Upper lobe of left lung (tissue), 6 donors: ENCODE data around the gene S100A4. TPM values are rescaled to one million over a fixed set of nuclear protein-coding genes. Genes with fewer than 3 reads are reported as not detected.

Experiments used
- ATAC-seq, 2 donors: fragments of 200-7000 bp; cut with Tn5 transposase; one replicate each; pipeline ENCODE4 v1.9.1; 2022; ENCODE audit warnings: mild to moderate bottlenecking in 2 of 2, moderate library complexity in 2 of 2; ENCODE audit not compliant: low FRiP score in 2 of 2
- DNase-seq, 2 donors: peaks; one replicate each; pipeline ENCODE4 v3.0.0-alpha.2; 2019 to 2020
- H3K27ac ChIP-seq, 4 donors: fragments of 200-600 bp; sonication (generic); one replicate each; pipeline ENCODE4 v1.5.1; 2016 to 2019
- H3K27me3 ChIP-seq, 4 donors: fragments of 200-600 bp; sonication (generic); one replicate each; pipeline ENCODE4 v1.5.1; 2017 to 2019
- H3K36me3 ChIP-seq, 4 donors: fragments of 200-600 bp; sonication (generic); one replicate each; pipeline ENCODE4 v1.5.1; 2016 to 2019
- H3K4me1 ChIP-seq, 4 donors: fragments of 200-600 bp; sonication (generic); one replicate each; pipeline ENCODE4 v1.5.1; 2018 to 2019
- H3K4me3 ChIP-seq, 4 donors: fragments of 200-600 bp; sonication (generic); one replicate each; pipeline ENCODE4 v1.5.1; 2017 to 2019; ENCODE audit warnings: mild to moderate bottlenecking in 2 of 4, moderate library complexity in 1 of 4
- H3K9me3 ChIP-seq, 4 donors: fragments of 200-600 bp; sonication (generic); one replicate each; pipeline ENCODE4 v1.5.1; 2018 to 2019
- EP300 ChIP-seq, 4 donors: sonication (generic); formaldehyde crosslinking; IDR thresholded peaks; one replicate each; pipeline ENCODE4 v1.5.1; 2017; ENCODE audit warnings: antibody characterized with exemption in 4 of 4, control low read depth in 2 of 4
- POLR2A ChIP-seq, 4 donors: fragments of 450-650 bp; IDR thresholded peaks; one replicate each; pipeline ENCODE4 v1.5.1; 2016 to 2017; ENCODE audit warnings: antibody characterized with exemption in 4 of 4, mild to moderate bottlenecking in 2 of 4
- POLR2AphosphoS5 ChIP-seq, 2 donors: sonication (generic); formaldehyde crosslinking; IDR thresholded peaks; one replicate each; pipeline ENCODE4 v1.5.1; 2017; ENCODE audit warnings: antibody characterized with exemption in 2 of 2
- WGBS, 2 donors: methylation state at CpG; one replicate each; pipeline ENCODE4 v1.1.5; 2017 to 2018; 5-methylcytosine and 5-hydroxymethylcytosine counted together
- total RNA-seq, 6 donors: library from RNA; depleted of rRNA in 4 of 6; stranded (reverse); fragments of >200 nt in 4 of 6; gene quantifications; one replicate each; pipeline versions ENCODE4 v1.1.0 to v1.2.1, GENCODE V29; 2016 to 2021
- TF ChIP-seq, protein P1 (sequence below), 6 experiments: fragments of 450-650 bp in 4 of 6; fragments of 200-600 bp in 2 of 6; sonication (generic) in 2 of 6; IDR thresholded peaks; one replicate each; pipeline ENCODE4 v1.5.1; 2016 to 2019; ENCODE audit warnings: antibody characterized with exemption in 6 of 6
- donor health status: DM: no; HTN: no; CAD: no; lungs with moderate emphysema.
- donor health status: DM: no; HTN: yes; CAD: no; lungs with severe emphysema.

The S100A4 gene
- total RNA-seq, 6 donors from 2014 or later, result 234 to 983 (median 633) TPM

DNA sequence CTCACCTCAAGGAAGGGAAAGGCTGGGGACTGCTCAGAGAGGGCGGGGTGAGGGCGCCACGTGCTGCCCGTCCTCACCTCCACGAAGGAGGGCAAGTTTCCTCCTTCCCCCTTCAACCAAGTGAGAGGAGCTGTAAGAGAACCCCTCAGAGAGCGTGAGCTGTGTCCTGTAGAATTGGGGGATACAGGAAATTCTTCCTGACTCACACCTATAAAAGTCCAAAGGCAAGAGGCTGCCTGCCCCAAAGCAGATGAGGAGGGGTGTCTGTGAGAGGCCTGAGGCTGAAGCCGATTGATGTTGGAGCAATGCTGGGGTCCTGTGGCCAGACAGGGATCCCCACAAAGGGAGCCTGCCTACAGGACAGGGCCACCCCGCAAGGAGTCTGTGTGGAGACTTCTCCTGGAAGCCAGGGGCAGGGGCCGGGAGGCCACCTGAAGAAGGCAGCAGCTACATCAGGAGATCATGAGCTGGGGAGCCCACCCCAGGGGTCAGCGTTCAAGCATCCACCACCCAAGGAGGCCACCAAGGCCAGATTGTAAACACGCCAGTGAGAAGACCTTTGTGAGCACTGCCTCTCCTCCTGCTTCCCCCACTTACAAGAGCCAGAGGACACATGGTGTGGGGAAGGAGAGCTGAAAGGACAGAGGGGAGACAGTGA, 37.6 kb downstream of the S100A4 start:
- Histone ChIP-seq H3K27ac (peak overlapping the region in 3 of 4 donors; percentile 6 to 67 (median 64)), H3K4me3 (no peak overlapping the region)

DNA sequence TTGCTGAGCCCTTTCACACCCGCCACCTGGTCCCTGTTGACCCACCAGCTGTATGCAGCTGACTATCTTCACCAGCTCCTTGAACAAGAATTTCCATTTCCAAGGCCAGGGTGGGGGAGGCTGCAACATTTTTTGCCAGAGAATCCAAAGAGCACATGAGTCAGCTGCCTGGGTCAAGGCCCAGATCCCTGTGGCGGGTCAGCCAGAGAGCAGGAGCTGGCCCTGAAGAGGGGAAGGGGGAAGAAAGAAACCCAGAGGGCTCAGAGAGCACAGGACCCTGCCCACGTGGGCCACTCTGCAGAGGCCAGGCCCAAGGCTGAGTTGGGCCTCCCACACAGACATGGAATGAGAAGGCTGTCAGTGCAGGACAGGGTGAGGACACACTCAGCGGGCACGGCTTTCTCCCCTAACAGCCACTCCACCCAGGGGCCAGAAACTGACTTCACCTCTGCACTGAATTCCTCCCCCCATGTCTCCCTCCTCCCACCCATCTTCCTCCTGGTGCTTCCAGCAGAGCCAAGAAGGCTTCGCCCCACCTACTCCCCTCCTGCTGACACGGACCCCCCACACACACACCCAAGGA, 38.7 kb downstream of the S100A4 start:
- Histone ChIP-seq H3K27me3 (no peaks in the 10 kb centered on the region), H3K9me3 (no peaks in the 10 kb centered on the region), H3K4me1 (peaks cover 0 to 8% (median 2%) of the 10 kb centered on the region in 4 donors), H3K27ac (peak overlapping the region; percentile 36 to 67 (median 52)), H3K36me3 (no peaks in the 10 kb centered on the region), H3K4me3 (no peak overlapping the region)
- 58 to 61% methylated on average over 5 to 7 of the region's 7 CpGs for WGBS, 2 donors
- DNase-seq (peak; percentile 33 to 57), ATAC-seq (peak; percentile 76 to 90)
- TF ChIP-seq EP300 (IDR thresholded peaks at IDR 0.05) (peak in 1 of 4 donors; percentile 6), POLR2A (IDR thresholded peaks at IDR 0.05) (no peak), POLR2AphosphoS5 (IDR thresholded peaks at IDR 0.05) (peak; percentile 77 to 84)

More for the DNA sequence above, 37.6 kb downstream of the S100A4 start:
- H3K27me3 ChIP-seq, result no peaks in the 10 kb centered on the region
- ATAC-seq, result no peak
- H3K36me3 ChIP-seq, result no peaks in the 10 kb centered on the region
- TF ChIP-seq, protein P1, sequence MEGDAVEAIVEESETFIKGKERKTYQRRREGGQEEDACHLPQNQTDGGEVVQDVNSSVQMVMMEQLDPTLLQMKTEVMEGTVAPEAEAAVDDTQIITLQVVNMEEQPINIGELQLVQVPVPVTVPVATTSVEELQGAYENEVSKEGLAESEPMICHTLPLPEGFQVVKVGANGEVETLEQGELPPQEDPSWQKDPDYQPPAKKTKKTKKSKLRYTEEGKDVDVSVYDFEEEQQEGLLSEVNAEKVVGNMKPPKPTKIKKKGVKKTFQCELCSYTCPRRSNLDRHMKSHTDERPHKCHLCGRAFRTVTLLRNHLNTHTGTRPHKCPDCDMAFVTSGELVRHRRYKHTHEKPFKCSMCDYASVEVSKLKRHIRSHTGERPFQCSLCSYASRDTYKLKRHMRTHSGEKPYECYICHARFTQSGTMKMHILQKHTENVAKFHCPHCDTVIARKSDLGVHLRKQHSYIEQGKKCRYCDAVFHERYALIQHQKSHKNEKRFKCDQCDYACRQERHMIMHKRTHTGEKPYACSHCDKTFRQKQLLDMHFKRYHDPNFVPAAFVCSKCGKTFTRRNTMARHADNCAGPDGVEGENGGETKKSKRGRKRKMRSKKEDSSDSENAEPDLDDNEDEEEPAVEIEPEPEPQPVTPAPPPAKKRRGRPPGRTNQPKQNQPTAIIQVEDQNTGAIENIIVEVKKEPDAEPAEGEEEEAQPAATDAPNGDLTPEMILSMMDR (IDR thresholded peaks at IDR 0.05), result no peak
- TF ChIP-seq EP300 (IDR thresholded peaks at IDR 0.05) (no peak), POLR2A (IDR thresholded peaks at IDR 0.05) (no peak), POLR2AphosphoS5 (IDR thresholded peaks at IDR 0.05) (no peak)
- H3K4me1 ChIP-seq, result peaks cover 0 to 8% (median 2%) of the 10 kb centered on the region in 4 donors
- 84 to 86% methylated on average over 9 to 11 of the region's 11 CpGs for WGBS, 2 donors
- no peaks in the 10 kb centered on the region for H3K9me3 ChIP-seq
- DNase-seq, result no peak

DNA sequence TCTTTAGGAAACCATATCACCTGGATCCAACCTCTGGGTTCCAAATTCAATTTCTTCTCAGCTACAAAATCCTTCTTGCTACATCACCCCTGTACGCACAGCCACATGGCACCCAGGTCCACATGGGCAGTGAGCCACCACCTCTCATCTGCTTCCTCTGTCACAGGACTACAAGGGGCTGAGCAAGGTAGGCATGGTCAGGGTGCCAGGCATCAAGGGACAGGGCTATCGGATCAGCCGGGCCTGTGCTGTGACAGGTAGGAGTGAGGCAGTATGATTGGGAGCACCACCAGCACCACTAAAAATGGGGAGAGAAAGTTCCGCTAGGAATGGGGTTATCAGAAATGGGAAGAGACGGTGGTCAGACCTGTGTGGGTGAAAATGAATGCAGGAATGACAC, 39.2 kb downstream of the S100A4 start:
- DNase-seq (no peak), ATAC-seq (no peak)
- 77 to 92% methylated on average over 5 of the region's 5 CpGs for WGBS, 2 donors
- Histone ChIP-seq H3K36me3 (no peaks in the 10 kb centered on the region), H3K4me3 (no peak overlapping the region), H3K27me3 (no peaks in the 10 kb centered on the region), H3K9me3 (no peaks in the 10 kb centered on the region), H3K27ac (peak overlapping the region in 1 of 4 donors; percentile 36), H3K4me1 (peaks cover 0 to 8% (median 2%) of the 10 kb centered on the region in 4 donors)
- TF ChIP-seq POLR2AphosphoS5 (IDR thresholded peaks at IDR 0.05) (no peak), EP300 (IDR thresholded peaks at IDR 0.05) (no peak), POLR2A (IDR thresholded peaks at IDR 0.05) (no peak)
- TF ChIP-seq, protein P1 (IDR thresholded peaks at IDR 0.05), result no peak

DNA sequence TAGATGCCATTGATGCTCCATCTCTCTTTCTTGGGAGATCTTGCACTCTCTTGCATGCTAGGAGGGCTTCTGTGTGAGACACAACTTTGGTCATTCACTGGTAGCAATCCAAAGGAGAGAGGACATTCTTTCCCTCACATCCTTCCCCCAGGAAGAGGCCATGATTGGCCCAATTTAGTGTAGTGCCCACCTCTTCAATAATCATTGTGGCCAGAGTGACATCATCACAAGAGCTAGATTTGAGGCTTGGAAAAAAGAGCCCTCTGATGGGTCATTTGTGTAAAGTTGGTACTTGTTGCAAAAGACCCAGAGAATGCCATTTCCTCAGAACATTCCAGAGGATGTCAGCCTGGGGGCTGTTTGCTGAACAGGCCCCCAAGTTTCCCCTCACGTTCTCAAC, 40.0 kb downstream of the S100A4 start:
- Histone ChIP-seq H3K36me3 (no peaks in the 10 kb centered on the region), H3K4me3 (no peak overlapping the region), H3K9me3 (no peaks in the 10 kb centered on the region), H3K27me3 (no peaks in the 10 kb centered on the region), H3K4me1 (peaks cover 0 to under 1% (median 0%) of the 10 kb centered on the region in 4 donors), H3K27ac (no peak overlapping the region)
- no peak for ATAC-seq
- DNase-seq, result no peak
- 79 to 82% methylated on average over 1 of the region's 1 CpG for WGBS, 2 donors
- TF ChIP-seq, protein P1 (IDR thresholded peaks at IDR 0.05), result no peak
- TF ChIP-seq POLR2AphosphoS5 (IDR thresholded peaks at IDR 0.05), result no peak
- TF ChIP-seq POLR2A (IDR thresholded peaks at IDR 0.05), result no peak
- TF ChIP-seq EP300 (IDR thresholded peaks at IDR 0.05), result no peak

DNA sequence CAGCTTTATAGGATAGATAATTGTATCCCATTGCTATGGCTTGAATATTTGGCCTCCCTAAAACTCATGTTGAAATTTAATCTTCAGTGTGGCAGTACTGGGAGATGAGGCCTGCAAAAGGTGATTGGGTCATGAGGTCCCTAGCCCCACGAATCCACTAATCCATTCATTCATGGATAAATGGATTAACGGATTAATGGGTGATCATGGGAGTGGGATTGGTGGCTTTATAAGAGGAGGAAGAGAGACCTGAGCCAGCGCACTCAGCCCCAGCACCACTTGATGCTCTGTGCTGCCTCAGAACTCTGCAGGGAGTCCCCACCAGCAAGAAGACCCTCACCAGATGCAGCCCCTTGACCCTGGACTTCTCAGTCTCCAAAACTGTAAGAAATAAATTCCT, 41.8 kb downstream of the S100A4 start:
- H3K4me1 ChIP-seq, result no peaks in the 10 kb centered on the region
- H3K36me3 ChIP-seq, result no peaks in the 10 kb centered on the region
- no peak for DNase-seq
- no peak overlapping the region for H3K4me3 ChIP-seq
- H3K9me3 ChIP-seq, result no peaks in the 10 kb centered on the region
- WGBS, 2 donors, result 87 to 92% methylated on average over 3 of the region's 3 CpGs
- TF ChIP-seq EP300 (IDR thresholded peaks at IDR 0.05), result no peak
- TF ChIP-seq, protein P1 (IDR thresholded peaks at IDR 0.05), result no peak
- TF ChIP-seq POLR2A (IDR thresholded peaks at IDR 0.05), result no peak
- no peak for TF ChIP-seq POLR2AphosphoS5 (IDR thresholded peaks at IDR 0.05)
- no peak overlapping the region for H3K27ac ChIP-seq
- no peak for ATAC-seq
- no peaks in the 10 kb centered on the region for H3K27me3 ChIP-seq
